NCI-H446 treated with DMSO at 0.1 percent for 48 hours (cell line): ENCODE data around the gene HNRNPLL.

ENCODE experiments used
- DNase-seq: peaks from one replicate; lab custom pipeline; 2025; lab: John Stamatoyannopoulos, UW

The HNRNPLL gene

GRCh38 chr2:38527338-38528007, 75.3 kb downstream of the HNRNPLL start:
- DNase-seq = no peak

GRCh38 chr2:38526195-38526594, 76.5 kb downstream of the HNRNPLL start:
- no peak for DNase-seq

GRCh38 chr2:38524580-38524979, 78.1 kb downstream of the HNRNPLL start:
- no peak for DNase-seq

GRCh38 chr2:38523728-38524437, 78.8 kb downstream of the HNRNPLL start:
- DNase-seq = no peak

- DNase-seq = no peak
These were observed 79.9 kb downstream of the HNRNPLL start for GRCh38 chr2:38522754-38523349.

GRCh38 chr2:38521835-38522234, 80.9 kb downstream of the HNRNPLL start:
- DNase-seq = no peak

- DNase-seq = no peak
These were observed 85.4 kb downstream of the HNRNPLL start for GRCh38 chr2:38517284-38517683.

- no peak for DNase-seq
These were observed 86.2 kb downstream of the HNRNPLL start for GRCh38 chr2:38516526-38516925.

GRCh38 chr2:38516122-38516521, 86.6 kb downstream of the HNRNPLL start:
- DNase-seq = no peak

GRCh38 chr2:38515155-38516074, 87.3 kb downstream of the HNRNPLL start:
- DNase-seq = no peak

GRCh38 chr2:38514603-38515154, 88.0 kb downstream of the HNRNPLL start:
- no peak for DNase-seq

- no peak for DNase-seq
These were observed 90.5 kb downstream of the HNRNPLL start for GRCh38 chr2:38512211-38512610.
